Heart left ventricle (tissue), 13 donors: ENCODE data around the gene INPP4B.

Experiments
- POLR2A ChIP-seq, 2 donors: fragments of 450-650 bp; IDR thresholded peaks; one replicate each; pipeline ENCODE4 v1.6.1; 2017; ENCODE audit warnings: antibody characterized with exemption in 2 of 2, mild to moderate bottlenecking in 2 of 2, moderate library complexity in 2 of 2
- TF ChIP-seq, protein P1 (sequence below), 12 donors: fragments of 200-600 bp; sonication (generic) in 4 of 12; IDR thresholded peaks; one replicate each; pipeline versions ENCODE4 v1.5.0 to v1.8.0; 2018 to 2022; ENCODE audit warnings: antibody characterized with exemption in 12 of 12, mild to moderate bottlenecking in 5 of 12
- donor health status: ischemic (EF 13 %, LVEDD 7.1; RV severe dilation, severe dysfunction).
- donor health status: DM: no; HTN: yes; CAD: no.
- donor health status: DM: no; HTN: no; CAD: no.
- donor health status: ischemic (EF 25% LVEDD 6.9; RV normal size, moderate dysfunction).
- donor health status: ischemic (EF 25% LVEDD 5.7; RV mildly dilated, moderate dysfunction).
- donor health status: ischemic (EF 35%, LVEDD 5.7; RV mildly dilated, moderate dysfunction).
- donor health status: nonischemic (EF 11% LVEDD 7.7; RV severe dilation, severe dysfunction).
- donor health status: DM: yes; HTN: yes; CAD: no.
- donor health status: PGD.
- donor health status: ischemic (EF 29% LVEDD 5.4; RV normal size, mild dysfunction).
- donor health status: nonischemic (EF 23%, LVEDD 6.1; RV moderate dilation, normal function).

DNA sequence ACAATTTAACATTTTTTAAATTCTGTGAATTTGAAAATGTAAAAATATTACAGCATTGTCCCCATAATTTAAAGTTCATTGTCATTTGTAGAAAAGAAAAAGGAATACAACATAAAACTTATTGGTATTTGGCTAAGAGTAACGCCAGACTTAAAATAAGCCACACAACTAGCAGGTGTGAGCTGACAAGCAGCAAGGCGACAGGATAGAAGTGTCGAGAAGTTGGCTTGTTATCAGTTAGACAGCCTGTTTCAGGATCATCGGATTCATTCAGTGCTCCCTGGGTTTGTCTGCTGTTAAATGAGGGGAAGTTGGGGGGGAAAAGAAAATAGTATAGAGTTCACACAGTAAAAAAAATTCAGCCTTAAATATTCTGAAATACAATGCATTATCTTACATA lies 816.1 kb downstream of the INPP4B start:
- TF ChIP-seq, protein P1, sequence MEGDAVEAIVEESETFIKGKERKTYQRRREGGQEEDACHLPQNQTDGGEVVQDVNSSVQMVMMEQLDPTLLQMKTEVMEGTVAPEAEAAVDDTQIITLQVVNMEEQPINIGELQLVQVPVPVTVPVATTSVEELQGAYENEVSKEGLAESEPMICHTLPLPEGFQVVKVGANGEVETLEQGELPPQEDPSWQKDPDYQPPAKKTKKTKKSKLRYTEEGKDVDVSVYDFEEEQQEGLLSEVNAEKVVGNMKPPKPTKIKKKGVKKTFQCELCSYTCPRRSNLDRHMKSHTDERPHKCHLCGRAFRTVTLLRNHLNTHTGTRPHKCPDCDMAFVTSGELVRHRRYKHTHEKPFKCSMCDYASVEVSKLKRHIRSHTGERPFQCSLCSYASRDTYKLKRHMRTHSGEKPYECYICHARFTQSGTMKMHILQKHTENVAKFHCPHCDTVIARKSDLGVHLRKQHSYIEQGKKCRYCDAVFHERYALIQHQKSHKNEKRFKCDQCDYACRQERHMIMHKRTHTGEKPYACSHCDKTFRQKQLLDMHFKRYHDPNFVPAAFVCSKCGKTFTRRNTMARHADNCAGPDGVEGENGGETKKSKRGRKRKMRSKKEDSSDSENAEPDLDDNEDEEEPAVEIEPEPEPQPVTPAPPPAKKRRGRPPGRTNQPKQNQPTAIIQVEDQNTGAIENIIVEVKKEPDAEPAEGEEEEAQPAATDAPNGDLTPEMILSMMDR (IDR thresholded peaks at IDR 0.05), result no peak
- no peak for TF ChIP-seq POLR2A (IDR thresholded peaks at IDR 0.05)
